ENCODE results near the gene BCL2.

The BCL2 gene

DNA sequence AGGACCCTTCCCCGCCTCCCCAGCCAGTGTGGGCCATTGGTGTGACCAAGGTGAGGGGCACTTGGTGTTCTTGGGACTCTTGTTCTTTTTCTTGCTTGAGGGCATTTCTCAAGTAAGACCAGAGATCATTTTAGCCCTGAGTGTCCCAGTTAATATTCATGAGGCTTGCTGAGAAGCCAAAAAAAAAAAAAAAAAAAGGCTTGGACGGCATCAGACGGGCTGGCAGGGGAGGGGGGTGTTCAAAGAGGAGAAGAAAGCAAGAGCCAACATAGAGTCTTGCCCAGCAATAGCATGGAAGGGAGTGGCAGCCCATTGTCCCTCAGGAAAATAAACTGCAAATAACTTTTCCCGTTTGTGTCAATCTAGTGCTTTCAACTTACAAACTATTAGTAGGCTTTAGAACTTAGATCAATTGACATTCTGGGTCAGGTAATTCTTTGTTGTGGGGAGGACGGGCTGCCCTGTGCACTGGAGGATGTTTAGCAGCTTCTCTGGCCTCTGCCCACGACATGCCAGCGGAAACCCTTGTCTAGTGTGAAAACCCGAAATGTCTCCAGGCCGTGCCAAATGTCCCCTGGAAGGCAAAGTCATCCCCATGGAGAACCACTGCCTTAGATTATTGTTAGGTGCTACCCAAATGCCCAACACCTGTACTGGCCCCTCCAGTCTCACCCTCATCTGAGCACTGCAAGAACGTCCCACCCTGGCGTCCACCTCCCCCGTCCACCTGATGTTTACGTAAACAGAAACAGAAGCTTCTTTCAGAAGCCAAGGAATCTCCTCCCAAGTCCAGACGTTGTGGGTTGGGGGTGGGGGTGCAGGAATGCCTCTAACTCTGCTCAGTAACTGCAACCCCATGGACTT, 163.4 kb downstream of the BCL2 start:
- peak; percentile 20 for DNase-seq (ENCODE audit: low spot score)

DNA sequence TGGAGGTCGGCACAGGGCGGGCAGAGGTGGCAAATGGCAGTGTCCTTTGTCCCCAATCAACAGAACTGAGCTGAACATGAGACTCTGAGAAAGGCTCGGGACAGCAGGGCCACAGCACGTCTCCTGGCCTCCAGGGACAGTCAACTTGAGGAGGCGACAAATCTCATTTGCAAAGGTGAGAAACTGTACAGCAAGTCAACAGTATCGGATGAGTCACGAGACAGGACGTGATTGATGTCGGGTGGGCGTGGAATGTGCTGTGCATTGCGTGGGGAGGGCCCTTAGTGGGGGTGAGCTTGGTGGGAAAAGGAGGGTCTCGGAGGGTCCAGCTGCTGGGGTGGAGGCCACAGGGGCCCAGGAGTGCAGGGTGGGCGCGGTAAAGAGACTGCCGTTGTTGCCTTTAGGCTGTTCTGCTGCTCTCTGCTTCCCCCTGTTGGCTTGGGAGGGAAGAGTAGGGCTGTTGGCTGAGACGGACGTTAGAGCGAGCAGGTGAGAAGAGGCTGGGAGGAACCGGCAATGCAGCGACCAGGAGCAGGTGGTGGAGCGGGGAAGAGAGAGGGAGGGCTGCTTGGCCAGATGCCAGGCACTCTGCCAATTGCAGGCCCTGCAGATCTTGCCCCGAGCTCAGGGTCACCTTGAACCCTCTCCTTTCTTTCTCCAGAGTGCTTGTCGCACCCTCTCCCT, 164.3 kb downstream of the BCL2 start:
- DNase-seq (ENCODE audit: low spot score): peak; percentile 65

DNA sequence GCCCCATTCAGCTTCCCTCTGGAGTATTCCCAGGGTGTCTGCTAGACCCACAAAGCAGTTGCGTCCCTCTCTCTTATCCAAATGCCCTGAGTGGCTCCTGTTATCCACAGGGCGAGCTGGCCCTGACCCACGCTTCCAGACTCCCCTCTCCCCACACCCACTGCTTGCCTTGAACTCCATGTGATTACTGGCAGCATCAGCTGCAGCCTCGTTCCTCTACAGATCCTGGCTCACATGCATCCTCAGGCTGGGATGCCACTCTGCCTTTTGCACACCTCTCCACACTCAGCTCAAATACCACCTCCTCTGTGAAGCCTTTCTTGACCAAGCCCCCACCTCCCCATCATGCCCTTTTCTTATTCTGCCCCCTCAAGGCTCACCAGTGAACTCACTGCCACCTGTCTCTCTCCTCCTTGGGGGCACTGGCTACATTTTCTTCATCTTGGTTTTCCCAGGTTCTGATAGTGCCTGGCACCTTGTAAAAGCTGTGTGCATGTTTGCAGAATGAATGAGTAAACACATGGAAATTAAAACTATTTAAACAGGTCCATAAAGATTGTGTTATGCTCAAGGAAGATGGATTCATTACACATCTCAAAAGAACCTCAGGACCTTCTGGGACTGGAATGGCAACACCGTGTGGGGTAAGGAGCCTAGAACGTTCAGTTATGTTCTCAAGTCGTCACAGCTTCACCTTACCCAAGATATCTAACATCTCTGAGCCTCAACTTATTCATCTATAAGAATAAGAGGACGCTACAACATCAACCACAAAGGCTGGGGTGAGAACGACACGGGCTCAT, 165.0 kb downstream of the BCL2 start:
- peak; percentile 30 for DNase-seq (ENCODE audit: low spot score)

DNA sequence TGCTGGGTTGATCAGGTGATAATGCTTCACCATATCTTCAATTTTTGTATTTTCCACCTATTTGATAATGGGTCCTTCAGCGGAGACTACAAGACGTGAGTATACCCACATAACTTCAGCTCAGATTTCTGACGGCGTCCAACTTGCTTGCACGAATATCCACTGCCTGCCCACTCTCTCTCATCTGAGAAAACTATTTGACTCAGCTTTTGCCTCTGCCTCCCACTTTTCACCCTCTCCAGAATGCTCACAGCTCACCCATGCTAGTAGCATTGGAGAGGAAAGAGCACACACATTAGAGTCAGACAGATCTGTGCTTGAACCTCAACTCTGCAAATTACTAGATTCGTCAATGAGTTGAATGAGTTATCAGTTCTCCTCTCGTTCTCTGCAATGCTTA, 166.8 kb downstream of the BCL2 start:
- peak; percentile 37 for DNase-seq (ENCODE audit: low spot score)

DNA sequence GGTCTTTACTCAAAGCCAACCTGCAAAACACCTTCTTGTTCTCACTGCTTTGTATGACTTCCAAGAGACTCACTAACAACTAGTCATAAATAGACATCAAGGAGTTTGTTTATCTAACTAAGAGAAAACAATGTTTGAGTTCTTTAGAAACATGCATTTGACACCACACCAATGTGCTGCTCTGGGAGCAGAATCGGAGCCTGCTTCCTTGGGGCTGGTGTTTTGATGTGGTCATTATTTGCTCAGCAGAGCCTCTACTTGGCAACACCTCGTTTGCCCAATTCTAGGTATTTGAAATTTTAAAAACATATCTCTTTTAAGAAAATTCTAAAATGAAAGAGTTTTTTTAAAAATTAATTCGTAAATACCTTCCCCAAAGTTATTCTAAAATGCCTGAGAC, 167.5 kb downstream of the BCL2 start:
- no peak for DNase-seq (ENCODE audit: low spot score)

DNA sequence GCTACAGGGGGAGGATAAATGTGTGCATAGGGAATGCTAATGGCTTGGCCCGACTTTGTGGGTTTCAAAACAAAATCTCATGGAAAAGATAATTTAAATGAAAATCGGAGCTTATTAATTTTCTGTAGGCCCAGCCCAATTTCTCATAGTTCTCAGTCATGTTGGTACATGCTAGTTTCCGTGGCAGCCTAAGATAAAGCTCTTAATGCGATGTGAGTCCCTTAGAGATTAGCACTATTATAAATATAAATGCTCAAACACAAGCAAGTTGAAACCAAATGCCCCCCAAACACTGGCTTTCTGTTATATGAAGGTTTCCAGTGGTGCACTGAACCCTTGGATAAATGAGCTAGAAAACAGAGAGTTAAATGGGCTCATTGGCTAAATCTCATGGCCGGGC, 168.0 kb downstream of the BCL2 start:
- no peak for DNase-seq (ENCODE audit: low spot score)

DNA sequence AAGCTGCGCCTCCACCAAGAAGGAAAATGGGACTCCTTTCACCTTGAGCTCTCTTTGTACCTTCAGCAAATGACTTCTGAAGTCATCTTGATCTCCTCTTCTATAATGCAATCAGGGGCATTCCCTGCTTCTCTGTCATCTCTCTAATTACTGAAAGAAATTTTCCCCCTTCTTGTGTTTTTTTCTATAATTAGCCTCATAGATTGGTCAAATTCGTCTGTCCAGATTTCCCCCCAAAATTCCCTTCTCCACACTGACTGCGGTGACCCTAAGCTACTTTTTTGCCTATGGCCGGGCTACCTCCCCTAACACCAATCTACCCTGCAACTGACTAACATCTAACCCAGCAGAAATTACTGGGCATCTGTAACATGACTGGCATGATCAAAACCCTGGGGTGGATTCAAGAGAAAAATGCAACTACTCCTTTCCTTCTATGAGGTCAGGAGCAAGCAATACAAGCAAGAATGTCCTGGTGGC, 168.6 kb downstream of the BCL2 start:
- DNase-seq (ENCODE audit: low spot score): peak; percentile 6

DNA sequence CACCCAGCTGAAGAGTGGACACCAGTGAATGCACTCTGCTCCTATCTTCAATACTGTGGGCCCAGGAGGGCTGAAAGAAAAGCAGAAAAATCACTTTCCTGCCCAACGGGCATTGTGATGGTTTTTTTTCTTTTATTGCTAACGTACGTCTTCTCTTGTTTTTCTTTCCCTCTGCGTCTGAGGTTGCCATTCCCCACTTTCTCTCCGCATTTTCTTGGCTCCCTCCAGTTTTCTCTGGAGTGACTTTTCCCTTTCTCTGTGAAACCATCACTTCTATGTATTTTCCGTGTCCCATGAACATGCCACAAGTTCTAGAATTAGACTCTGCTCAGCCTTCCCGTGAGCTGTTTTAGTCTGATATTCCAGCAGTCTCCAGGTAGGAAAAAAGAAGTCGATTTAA, 169.2 kb downstream of the BCL2 start:
- no peak for DNase-seq (ENCODE audit: low spot score)

DNA sequence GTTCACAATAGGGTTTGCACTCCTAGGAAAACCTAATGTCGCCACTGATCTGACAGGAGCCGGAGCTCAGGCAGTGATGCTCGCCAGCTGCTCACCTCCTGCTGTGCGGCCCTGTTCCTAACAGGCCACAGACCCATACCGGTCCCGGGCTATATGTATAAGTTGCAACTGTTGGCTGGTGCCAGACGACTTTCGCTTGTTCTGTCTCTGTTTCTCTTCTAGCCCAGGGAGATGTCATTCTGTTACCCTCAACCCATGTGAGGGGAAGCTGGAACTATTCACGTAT, 170.3 kb downstream of the BCL2 start:
- peak; percentile 49 for DNase-seq (ENCODE audit: low spot score)

DNA sequence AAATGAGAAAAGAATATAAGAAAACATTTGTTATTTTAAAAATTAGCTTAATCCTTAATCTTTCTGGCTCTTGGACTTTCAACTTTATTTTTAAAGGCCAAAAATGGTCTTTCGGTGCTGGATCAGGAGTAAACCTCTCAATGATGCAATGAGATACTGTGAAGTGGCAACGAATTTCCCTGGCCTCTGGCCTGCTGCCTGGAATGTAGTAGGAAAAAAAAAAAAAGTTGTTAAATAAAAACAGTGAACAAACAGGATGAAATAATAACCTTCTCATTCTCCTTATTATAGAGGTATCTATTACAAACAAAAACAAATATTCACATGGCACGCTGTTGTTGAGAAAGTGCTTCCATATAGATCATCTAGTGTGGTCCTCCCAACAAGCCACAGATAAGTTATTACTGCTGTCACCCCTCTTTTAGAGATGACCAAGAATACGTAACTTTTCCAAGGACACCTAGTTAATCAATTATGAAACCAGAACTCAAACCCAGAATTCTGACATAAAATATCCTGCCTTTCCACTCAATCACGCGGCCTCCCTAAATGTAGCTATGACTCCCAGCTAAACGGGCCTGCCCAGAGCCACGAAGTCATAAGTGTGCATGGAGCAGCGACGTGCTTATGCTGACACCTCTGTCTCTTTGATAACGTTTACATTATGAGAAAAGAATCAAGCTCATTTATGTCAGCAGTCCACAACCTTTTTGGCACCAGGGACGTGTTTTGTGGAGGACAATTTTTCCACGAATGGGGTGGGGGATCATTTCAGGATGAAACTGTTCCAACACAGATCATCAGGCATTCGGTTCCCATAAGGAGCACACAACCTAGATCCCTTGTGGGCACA, 170.9 kb downstream of the BCL2 start:
- peak; percentile 40 for DNase-seq (ENCODE audit: low spot score)

DNA sequence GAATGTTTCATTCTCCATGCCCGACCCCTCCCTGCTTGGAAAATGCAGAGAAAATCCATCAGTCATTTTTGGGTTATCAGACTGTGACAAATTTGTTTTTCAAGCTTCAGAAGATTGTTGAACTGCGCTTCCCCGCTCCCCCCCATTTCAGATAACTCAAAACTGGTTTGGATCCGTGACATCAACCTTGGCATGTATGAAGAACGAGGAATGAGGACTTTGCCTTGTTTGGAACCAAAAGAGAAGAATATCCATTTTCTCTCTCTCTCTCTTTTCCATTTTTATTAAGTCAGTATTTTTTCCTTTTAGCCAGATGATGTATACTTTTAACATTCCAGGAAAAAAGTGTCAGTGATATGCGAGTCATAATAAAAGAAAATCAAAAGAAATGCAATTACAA, 171.6 kb downstream of the BCL2 start:
- peak; percentile 26 for DNase-seq (ENCODE audit: low spot score)

DNA sequence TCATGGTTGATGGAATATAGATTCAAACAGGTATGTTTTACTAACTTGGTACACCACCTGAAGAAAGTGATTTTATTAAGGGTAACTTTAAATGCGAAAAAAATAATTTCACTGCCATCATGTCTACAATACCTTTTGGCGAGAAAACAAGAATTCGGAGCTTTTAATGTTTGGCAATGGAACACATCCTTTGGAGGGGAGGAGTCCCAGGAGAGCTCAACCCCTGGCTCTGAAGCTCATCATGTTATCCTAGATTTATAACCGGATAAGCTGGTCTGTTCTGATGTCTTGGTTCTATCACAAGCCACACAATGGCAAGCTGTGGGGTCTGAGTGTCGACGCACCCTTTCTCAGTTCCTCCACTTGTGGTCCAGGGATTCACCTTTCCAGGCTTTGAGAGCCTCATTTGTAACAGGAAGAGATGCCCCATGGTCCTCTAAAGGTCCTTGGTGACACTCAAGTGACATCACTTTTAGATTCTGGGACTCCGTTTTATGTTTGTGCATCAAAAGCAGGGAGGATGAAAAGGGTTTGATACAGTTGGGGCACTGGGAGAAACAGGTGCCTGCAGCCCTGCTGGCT, 172.7 kb downstream of the BCL2 start:
- no peak for DNase-seq (ENCODE audit: low spot score)

DNA sequence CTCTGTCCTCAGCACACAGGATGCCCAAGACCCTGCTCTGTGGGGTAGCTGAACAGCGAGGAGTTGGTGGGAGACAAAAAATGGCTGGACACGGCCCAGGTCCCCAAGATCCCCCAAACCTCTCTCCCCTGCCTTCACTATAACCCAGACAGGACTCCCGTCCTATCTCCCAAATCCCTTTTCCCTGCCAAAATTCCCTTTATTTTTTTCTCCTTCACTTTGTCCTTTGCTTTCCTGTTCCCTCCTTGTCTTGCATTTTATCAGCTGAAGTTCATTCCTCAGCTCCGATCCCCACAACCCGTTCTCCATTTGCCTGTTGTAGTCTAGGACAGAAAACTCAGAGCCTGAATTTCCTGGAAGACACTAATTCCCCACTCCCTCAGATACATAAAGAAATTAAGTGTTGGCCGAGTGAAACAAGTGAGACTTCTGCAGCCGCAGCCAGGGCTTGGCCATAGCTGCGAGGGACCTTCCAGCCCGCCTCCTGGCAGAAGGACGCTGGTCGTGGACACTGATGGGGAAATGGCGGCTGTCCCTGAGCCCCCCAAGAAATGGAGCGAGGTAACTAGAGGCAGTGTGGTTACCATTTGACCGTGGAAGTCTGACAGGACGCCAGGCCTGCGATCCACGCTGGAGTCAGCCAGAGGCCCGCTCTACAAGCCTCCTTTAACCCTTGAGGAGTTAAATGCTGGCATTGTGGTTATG, 173.6 kb downstream of the BCL2 start:
- peak; percentile 86 for DNase-seq (ENCODE audit: low spot score)

DNA sequence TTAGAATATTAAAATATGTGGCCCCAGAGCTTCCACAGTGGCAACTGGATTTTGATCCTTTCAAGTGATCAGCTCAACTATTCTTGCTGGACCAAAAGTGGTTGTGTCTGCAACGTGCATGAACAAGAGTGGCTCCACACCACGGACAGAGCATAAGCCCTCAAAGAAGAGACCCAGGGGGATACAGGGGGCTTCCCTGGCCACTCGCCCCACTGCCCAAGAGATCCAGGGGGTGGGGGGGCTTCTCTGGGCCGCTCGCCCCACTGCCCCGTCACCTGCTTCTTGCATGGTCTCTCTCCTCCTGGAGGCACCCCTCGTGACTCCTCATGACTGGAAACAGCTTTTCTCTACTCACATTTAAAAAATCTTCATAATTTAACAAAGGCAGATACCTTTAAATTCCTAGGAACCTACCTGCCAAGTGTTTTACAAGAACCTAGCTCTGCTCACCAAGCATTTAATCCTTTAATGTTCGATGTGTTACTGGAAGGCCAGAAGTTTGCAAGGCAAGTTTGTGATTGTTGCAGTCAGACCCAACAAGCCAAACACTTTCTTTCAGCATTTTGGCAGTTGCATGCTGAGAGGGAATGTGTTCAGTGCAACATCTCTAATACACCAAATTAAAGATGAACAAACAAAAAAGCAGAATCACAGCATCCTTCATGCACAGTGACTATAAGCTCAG, 174.3 kb downstream of the BCL2 start:
- DNase-seq (ENCODE audit: low spot score): peak; percentile 59

DNA sequence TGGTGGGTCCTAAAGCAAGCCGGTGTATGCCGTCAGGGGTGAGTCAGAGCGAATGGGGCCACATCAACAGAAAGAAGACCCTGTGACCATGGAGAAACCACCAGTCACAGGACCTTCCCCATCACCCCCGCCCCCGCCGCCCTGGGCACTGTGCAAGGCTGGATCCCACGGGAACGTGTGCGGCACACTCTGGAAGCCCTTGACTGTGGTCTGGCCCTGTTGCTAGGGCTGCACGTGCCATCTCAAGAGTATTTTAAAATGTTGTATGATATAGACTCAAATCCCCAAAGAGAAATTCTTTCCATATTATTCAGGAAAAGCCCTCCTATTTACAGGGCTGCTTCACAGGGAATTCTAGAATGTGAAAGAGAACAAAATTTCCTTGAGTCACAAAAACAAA, 174.8 kb downstream of the BCL2 start:
- DNase-seq (ENCODE audit: low spot score): no peak

DNA sequence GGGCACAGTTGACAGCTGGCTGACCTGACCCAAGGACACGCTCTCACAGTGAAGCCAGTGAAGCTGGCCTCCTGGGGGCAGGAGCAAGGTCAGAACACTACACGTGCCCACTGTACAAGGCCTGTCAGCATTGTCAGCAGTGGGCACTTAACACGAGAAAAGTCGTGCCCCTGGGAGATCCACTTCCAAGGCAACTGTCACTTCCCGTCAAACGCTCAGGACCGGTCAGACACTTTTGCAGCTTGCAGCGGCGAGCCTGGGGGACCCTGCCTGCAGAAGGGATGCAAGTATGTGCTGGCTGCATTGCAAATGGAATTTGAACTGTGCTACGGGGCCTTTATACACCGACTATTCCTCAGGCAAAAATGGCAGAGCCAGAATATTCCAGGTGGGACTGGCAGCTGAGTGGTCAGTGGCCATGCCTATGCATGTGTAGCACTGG, 176.2 kb downstream of the BCL2 start:
- DNase-seq (ENCODE audit: low spot score): peak; percentile 61

DNA sequence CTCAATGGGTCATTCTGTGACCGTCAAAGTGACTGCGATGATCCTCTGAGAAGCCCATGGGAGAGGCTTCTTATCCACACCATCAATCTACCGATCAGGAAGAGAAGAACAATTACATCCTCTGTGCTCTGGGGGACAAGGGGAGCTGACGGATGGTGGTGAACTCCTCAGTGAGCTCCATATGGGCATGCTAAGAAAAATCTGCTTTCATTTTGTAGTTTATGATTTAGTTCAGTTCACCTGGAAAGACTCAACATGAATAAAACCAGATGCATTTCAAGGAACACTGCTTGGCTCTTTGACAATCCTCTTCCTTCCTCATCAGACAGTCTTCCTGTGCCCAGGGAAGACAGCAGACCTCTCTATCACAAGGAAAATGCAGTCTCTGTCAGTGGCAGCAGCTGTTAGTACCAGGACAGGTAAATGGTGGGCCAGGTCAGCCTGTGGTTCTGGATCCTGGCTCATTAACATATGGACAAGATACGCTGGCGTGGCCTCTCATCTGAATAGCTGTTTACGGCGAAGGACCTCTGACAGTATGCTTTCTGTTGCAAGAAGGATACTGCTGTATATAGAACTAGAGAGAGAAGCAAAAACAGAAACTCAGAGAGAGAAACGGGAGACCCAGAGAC, 176.9 kb downstream of the BCL2 start:
- peak; percentile 65 for DNase-seq (ENCODE audit: low spot score)

DNA sequence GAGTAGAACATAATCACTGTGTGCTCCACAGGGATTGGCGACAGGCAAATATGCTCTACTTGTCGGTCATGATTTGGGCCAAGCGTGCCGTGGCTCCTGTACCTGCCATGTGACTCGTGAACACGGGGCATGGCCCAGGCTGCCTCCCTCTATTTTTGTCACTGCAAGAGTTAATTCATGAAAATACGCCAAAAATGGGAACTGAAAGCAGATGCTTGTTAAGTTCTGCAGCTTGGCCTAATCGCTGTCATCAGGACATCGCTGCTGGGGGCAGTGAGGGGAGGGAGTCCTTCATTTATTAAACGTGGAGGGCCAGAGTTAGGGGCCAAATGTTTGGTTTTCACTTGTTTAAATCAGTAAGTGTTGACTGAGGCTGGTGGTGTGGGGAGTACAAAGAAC, 177.8 kb downstream of the BCL2 start:
- DNase-seq (ENCODE audit: low spot score): no peak

DNA sequence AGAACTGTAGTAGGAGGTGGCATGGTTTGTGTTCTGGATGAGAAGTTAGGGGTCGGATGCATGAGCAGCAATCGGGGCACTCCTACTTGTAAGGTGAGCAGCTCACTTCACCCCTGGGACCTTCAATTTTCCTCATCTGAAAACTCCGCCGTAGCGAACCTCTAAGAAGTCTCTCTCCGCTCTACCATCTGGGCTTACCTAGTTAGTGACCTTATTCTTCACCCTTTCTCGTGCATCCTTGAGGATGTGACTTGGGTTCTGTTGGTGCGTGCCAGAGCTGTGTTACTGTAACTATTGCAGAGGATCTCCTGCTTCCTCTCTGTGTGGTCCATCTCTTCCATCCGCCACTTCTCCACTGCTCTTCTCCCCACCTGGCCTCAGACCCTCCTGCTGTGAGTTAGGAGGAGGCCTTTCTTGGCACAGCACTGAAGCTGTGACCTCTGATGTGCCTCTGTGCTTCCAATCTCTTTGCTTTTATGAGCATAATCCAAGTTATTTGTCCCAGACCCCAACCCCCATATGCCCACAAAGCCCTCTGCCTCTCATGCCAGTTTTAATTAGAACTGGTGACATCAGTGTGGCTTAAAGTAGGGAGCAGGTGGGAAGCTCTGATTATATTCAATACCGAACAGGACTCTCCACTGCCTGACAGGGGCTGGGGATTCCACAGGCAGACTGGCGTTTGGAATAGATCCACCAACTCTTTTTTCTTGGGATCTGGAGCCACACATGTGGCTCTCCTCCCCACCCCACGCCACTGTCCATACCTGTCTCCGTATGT, 178.4 kb downstream of the BCL2 start:
- DNase-seq (ENCODE audit: low spot score): no peak

All from left forelimb (tissue), 1 donor.